Naive B cell (primary cell): ENCODE results near the gene PRICKLE2. TPM values are rescaled to one million over a fixed set of nuclear protein-coding genes. Genes with fewer than 3 reads are reported as not detected.

Experiments
- ATAC-seq, 2 donors: fragments of 150-1000 bp; cut with Tn5 transposase; 2 replicates each; pipeline ENCODE4 v1.10.0; 2021; ENCODE audit warnings: low read depth in 2 of 2, mild to moderate bottlenecking in 2 of 2, moderate library complexity in 2 of 2
- DNase-seq: peaks from one replicate; pipeline ENCODE4 v3.0.0; 2022
- H3K27ac Mint-ChIP-seq, 6 donors: one replicate each; pipeline ENCODE4 v1.8.0; 2020 to 2022; ENCODE audit warnings: mild to moderate bottlenecking in 6 of 6, mixed read lengths in 6 of 6, moderate library complexity in 5 of 6, inconsistent platforms in 2 of 6
- H3K27me3 Mint-ChIP-seq, 3 donors: one replicate each; pipeline ENCODE4 v1.8.0; 2021 to 2022; ENCODE audit warnings: mixed read lengths in 3 of 3, mild to moderate bottlenecking in 1 of 3
- H3K36me3 Mint-ChIP-seq, 2 donors: one replicate each; pipeline ENCODE4 v1.8.0; 2020 to 2022; ENCODE audit warnings: mixed read lengths in 2 of 2, inconsistent platforms in 1 of 2, mild to moderate bottlenecking in 1 of 2
- H3K4me1 Mint-ChIP-seq, 3 donors: one replicate each; pipeline ENCODE4 v1.8.0; 2020 to 2022; ENCODE audit warnings: mixed read lengths in 3 of 3, inconsistent platforms in 1 of 3, mild to moderate bottlenecking in 1 of 3, moderate library complexity in 1 of 3
- H3K4me3 Mint-ChIP-seq, 8 donors: one replicate each; pipeline ENCODE4 v1.8.0; 2020 to 2022; ENCODE audit warnings: mild to moderate bottlenecking in 8 of 8, mixed read lengths in 8 of 8, moderate library complexity in 8 of 8, inconsistent platforms in 2 of 8
- H3K9me3 Mint-ChIP-seq, 7 donors: one replicate each; pipeline ENCODE4 v1.8.0; 2020 to 2022; ENCODE audit warnings: mixed read lengths in 7 of 7, mild to moderate bottlenecking in 5 of 7, inconsistent platforms in 2 of 7, moderate library complexity in 1 of 7
- polyA plus RNA-seq, 6 donors: library from polyadenylated mRNA; unstranded; fragments of 300-500 nt; fragmentation: Illumina TruSeq; gene quantifications; one replicate each; pipeline ENCODE4 v1.2.3, GENCODE V29; 2021; ENCODE audit warnings: low read depth in 6 of 6

Gene PRICKLE2
- polyA plus RNA-seq, 6 donors from 2014 or later = not detected

DNA sequence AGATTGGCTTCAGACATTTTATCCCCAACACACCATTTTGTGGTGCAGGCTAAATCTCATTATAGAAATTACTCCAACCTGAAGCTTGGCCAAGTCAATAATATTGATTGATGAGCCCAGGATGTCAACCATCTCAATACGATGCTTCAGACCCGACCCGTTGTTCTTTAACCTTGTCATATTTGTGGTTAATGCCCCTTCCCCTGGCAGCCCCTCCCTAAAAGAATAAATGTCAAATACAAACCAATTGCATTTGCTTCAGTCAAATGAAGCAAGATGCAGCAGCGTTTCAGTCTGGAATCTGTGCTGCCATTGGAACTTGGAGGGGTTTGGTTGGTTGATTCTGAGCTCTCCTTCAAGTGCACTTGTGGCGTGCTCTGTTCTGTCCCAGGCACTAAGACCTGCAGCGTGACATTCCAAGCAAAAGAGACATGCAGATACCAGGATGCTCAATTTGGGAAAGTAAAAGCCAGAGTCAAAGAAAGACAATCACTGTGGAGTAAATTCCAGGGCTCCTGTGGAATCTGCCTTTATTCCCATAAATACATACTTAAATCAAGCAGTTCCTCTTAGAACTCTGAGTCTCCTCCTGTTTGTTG is 178.2 kb downstream of the PRICKLE2 start:
- Mint-ChIP-seq H3K36me3 (no peaks in the 10 kb centered on the region), H3K4me1 (peaks cover 0 to 5% (median 4%) of the 10 kb centered on the region in 3 donors), H3K27ac (no peak overlapping the region), H3K4me3 (no peak overlapping the region), H3K9me3 (no peaks in the 10 kb centered on the region), H3K27me3 (peaks cover 22 to 42% (median 37%) of the 10 kb centered on the region in 3 donors)
- no peak for DNase-seq
- ATAC-seq = no peak

DNA sequence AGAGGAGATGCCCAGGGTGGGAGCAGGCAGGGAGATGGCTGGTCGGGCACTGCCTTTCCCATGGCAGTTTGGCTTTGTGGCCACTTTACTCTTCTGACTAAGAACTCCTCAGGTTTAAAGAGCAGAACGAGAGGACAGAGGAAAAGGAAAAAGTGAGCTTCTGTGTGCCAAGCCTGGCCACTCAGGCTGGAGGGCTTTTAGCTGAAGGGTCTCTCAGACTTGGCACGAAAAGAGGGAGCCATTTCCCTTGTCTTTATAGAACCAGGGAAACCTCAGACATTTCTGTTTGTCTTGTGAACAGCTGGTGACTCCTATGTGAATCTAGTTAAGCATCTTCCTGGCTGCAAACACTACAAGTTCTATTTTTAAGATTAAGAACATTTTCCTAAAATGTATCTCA is 178.7 kb downstream of the PRICKLE2 start:
- Mint-ChIP-seq H3K4me1 (peaks cover 0 to 5% (median 4%) of the 10 kb centered on the region in 3 donors), H3K27ac (no peak overlapping the region), H3K36me3 (no peaks in the 10 kb centered on the region), H3K4me3 (no peak overlapping the region), H3K9me3 (no peaks in the 10 kb centered on the region), H3K27me3 (peaks cover 22 to 42% (median 37%) of the 10 kb centered on the region in 3 donors)
- ATAC-seq (no peak), DNase-seq (no peak)

DNA sequence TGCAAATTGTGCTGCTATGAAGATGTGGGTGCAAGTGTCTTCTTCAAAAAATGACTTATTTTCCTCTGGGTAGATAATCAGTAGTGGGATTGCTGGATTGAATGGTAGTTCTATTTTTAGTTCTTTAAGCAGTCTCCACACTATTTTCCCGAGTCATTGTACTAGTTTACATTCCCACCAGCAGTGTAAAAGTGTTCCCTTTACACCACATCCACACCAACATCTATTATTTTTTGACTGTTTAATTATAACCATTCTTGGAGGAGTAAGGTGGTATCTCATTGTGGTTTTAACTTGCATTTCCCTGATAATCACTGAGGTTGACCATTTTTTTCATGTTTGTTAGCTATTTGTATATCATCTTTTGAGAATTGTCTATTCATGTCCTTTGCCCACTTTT is 182.3 kb downstream of the PRICKLE2 start:
- no peak for ATAC-seq
- no peak for DNase-seq
- Mint-ChIP-seq H3K4me3 (no peak overlapping the region), H3K27ac (no peak overlapping the region), H3K9me3 (peaks cover 0 to 4% (median 0%) of the 10 kb centered on the region in 7 donors), H3K36me3 (no peaks in the 10 kb centered on the region), H3K4me1 (peaks cover 27 to 31% (median 30%) of the 10 kb centered on the region in 3 donors), H3K27me3 (peaks cover 9 to 22% (median 21%) of the 10 kb centered on the region in 3 donors)

Other genes starting within 250 kb of the PRICKLE2 start
- gene PSMD6, start 202.0 kb downstream of the PRICKLE2 start, polyA plus RNA-seq = 100 to 1,000 TPM in 5 of 6 donors, 10 to 100 TPM in 1; 93.0 to 150 (median 123) TPM